ENCODE data around the gene DPP6. TPM values are rescaled to one million over a fixed set of nuclear protein-coding genes. Genes with fewer than 3 reads are reported as not detected.

DPP6 gene
- total RNA-seq, 4 donors from 2014 or later = 0.38 TPM; not detected in 2

DNA sequence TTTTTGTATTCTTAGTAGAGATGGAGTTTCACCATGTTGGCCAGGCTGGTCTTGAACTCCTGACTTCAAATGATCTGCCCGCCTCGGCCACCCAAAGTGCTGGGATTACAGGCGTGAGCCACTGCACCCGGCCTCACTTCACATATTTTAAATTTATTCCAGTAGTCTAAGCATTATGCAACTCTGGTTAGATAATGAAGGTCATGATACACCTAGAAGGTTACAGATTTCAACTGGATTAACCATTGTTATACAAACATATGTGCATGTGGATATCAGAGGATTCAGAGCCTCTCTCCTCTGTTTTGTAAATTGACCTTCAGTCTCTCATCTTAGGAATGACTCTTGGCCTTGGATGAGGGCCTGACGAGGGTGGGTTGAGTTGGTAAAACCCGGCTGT, 146.3 kb downstream of the DPP6 start:
- no peak for TF ChIP-seq POLR2A (IDR thresholded peaks at IDR 0.05)
- TF ChIP-seq, protein P1, sequence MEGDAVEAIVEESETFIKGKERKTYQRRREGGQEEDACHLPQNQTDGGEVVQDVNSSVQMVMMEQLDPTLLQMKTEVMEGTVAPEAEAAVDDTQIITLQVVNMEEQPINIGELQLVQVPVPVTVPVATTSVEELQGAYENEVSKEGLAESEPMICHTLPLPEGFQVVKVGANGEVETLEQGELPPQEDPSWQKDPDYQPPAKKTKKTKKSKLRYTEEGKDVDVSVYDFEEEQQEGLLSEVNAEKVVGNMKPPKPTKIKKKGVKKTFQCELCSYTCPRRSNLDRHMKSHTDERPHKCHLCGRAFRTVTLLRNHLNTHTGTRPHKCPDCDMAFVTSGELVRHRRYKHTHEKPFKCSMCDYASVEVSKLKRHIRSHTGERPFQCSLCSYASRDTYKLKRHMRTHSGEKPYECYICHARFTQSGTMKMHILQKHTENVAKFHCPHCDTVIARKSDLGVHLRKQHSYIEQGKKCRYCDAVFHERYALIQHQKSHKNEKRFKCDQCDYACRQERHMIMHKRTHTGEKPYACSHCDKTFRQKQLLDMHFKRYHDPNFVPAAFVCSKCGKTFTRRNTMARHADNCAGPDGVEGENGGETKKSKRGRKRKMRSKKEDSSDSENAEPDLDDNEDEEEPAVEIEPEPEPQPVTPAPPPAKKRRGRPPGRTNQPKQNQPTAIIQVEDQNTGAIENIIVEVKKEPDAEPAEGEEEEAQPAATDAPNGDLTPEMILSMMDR (IDR thresholded peaks at IDR 0.05) = no peak
- Histone ChIP-seq H3K4me1 (no peaks in the 10 kb centered on the region), H3K9me3 (peaks cover 0 to 15% (median 0%) of the 10 kb centered on the region in 3 donors), H3K27me3 (no peaks in the 10 kb centered on the region), H3K4me3 (no peak overlapping the region), H3K27ac (no peak overlapping the region), H3K36me3 (no peaks in the 10 kb centered on the region)
- intact Hi-C loops (cut with DNase I) = no loop called here
- 74 to 75% methylated on average over 6 of the region's 6 CpGs for WGBS, 2 donors
- DNase-seq = no peak

DNA sequence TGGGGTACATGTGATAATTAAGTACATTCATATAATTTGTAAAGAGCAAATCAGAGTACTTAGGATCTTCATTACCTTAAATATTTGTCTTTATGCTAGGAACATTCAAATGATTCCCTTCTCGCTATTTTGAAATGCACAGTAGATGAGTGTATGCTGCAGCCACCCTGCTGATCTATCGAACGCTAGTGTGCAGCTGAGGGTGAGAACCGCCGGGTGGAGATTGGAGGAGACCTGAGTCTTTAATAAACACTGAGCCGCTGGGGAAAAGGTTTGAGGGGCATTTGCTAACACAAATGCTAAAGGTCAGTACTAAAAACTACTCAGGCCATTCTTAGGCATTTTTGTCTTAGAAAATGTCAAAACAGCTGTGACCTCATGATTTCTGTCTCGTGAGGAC, 148.0 kb downstream of the DPP6 start:
- Histone ChIP-seq H3K27ac (no peak overlapping the region), H3K27me3 (no peaks in the 10 kb centered on the region), H3K36me3 (no peaks in the 10 kb centered on the region), H3K4me3 (no peak overlapping the region), H3K9me3 (peaks cover 0 to 14% (median 0%) of the 10 kb centered on the region in 3 donors), H3K4me1 (no peaks in the 10 kb centered on the region)
- DNase-seq = no peak
- WGBS, 2 donors = 42 to 75% methylated on average over 7 of the region's 7 CpGs
- intact Hi-C loops (cut with DNase I) = no loop called here
- no peak for TF ChIP-seq POLR2A (IDR thresholded peaks at IDR 0.05)
- TF ChIP-seq, protein P1 (IDR thresholded peaks at IDR 0.05) = no peak

DNA sequence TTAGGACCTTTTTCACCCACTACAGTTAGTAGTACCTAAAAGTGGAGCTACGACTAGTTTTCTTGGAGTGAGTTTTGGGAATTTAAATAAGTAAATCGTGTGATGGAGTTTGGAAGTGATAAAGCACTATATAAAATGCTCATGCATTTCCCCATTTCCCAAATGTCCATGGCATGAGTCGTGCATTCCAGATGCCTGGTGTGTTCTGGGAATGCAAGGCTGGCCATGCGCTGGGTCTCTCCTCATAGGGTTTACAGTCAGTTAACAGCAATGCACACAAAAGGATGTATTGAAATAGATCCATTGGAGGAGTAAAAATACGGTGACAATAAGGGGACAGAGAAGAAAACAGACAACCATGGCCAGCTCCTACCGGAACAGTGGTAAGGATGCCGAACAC, 149.8 kb downstream of the DPP6 start:
- 65 to 78% methylated on average over 7 of the region's 7 CpGs for WGBS, 2 donors
- Histone ChIP-seq H3K27me3 (no peaks in the 10 kb centered on the region), H3K4me1 (no peaks in the 10 kb centered on the region), H3K9me3 (no peaks in the 10 kb centered on the region), H3K4me3 (no peak overlapping the region), H3K36me3 (no peaks in the 10 kb centered on the region), H3K27ac (no peak overlapping the region)
- intact Hi-C loops (cut with DNase I) = no loop called here
- TF ChIP-seq, protein P1 (IDR thresholded peaks at IDR 0.05) = no peak
- no peak for TF ChIP-seq POLR2A (IDR thresholded peaks at IDR 0.05)
- no peak for DNase-seq

DNA sequence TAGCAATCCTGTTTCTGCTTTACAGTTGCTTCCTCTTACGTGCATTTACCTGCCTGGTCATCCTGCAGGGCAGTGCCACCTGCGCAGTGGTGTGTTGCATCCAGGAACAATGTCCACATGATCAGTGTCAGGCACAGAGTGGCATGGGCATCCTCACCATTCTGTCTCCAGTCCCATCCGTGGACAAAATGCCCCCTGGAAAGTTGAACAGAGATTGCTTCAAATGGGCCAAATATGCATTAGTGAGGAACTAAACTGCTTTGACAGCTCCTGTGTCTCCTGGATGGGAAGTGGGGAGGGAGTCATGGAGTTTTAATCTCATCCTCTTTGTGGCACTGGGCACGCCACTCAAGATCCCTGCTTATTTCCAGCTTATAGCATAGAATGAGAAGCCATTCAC, 151.8 kb downstream of the DPP6 start:
- H3K9me3 ChIP-seq = no peaks in the 10 kb centered on the region
- DNase-seq = no peak
- intact Hi-C loops (cut with DNase I) = no loop called here
- no peak overlapping the region for H3K27ac ChIP-seq
- no peak overlapping the region for H3K4me3 ChIP-seq
- no peaks in the 10 kb centered on the region for H3K36me3 ChIP-seq
- 58 to 76% methylated on average over 3 to 4 of the region's 4 CpGs for WGBS, 2 donors
- H3K27me3 ChIP-seq = no peaks in the 10 kb centered on the region
- no peaks in the 10 kb centered on the region for H3K4me1 ChIP-seq
- TF ChIP-seq, protein P1 (IDR thresholded peaks at IDR 0.05) = no peak
- no peak for TF ChIP-seq POLR2A (IDR thresholded peaks at IDR 0.05)

DNA sequence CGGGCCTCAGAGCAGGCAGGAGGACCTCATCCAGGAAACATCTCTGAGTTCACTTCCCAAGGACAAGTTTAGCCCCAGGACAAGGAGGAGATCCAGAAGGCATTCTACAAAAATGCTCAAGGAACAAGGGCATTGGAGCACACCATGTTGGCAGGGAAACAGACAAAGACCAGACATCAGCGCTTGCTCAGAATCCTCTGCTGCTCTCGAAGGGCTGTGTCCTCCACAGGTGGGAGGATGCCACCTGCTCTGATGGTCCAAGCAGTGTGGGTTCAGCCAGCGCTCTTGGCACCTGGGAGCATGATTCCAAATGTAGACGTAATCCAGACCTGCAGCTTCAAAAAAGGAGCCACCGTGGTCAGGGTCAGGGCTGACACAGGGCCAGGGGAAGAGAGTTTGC, 160.7 kb downstream of the DPP6 start:
- Histone ChIP-seq H3K9me3 (peaks cover 0 to 14% (median 0%) of the 10 kb centered on the region in 3 donors), H3K4me1 (no peaks in the 10 kb centered on the region), H3K36me3 (no peaks in the 10 kb centered on the region), H3K27me3 (no peaks in the 10 kb centered on the region), H3K4me3 (no peak overlapping the region), H3K27ac (no peak overlapping the region)
- intact Hi-C loops (cut with DNase I) = no loop called here
- DNase-seq = no peak
- TF ChIP-seq, protein P1 (IDR thresholded peaks at IDR 0.05) = no peak
- TF ChIP-seq POLR2A (IDR thresholded peaks at IDR 0.05) = no peak
- 54 to 75% methylated on average over 4 of the region's 6 CpGs for WGBS, 2 donors
